Measurements from ENCODE around the gene MGAT4C. TPM values are rescaled to one million over a fixed set of nuclear protein-coding genes. Genes with fewer than 3 reads are reported as not detected.

Gene MGAT4C
- total and polyA plus RNA-seq, 2 experiments from 2014 or later, result 4.5 to 4.7 TPM

- TF ChIP-seq, protein P1, sequence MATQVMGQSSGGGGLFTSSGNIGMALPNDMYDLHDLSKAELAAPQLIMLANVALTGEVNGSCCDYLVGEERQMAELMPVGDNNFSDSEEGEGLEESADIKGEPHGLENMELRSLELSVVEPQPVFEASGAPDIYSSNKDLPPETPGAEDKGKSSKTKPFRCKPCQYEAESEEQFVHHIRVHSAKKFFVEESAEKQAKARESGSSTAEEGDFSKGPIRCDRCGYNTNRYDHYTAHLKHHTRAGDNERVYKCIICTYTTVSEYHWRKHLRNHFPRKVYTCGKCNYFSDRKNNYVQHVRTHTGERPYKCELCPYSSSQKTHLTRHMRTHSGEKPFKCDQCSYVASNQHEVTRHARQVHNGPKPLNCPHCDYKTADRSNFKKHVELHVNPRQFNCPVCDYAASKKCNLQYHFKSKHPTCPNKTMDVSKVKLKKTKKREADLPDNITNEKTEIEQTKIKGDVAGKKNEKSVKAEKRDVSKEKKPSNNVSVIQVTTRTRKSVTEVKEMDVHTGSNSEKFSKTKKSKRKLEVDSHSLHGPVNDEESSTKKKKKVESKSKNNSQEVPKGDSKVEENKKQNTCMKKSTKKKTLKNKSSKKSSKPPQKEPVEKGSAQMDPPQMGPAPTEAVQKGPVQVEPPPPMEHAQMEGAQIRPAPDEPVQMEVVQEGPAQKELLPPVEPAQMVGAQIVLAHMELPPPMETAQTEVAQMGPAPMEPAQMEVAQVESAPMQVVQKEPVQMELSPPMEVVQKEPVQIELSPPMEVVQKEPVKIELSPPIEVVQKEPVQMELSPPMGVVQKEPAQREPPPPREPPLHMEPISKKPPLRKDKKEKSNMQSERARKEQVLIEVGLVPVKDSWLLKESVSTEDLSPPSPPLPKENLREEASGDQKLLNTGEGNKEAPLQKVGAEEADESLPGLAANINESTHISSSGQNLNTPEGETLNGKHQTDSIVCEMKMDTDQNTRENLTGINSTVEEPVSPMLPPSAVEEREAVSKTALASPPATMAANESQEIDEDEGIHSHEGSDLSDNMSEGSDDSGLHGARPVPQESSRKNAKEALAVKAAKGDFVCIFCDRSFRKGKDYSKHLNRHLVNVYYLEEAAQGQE (IDR thresholded peaks at IDR 0.05; ENCODE audit: unreplicated experiment), result no peak
- TF ChIP-seq ZNF331 (CRISPR knock-in tag; IDR thresholded peaks at IDR 0.05; ENCODE audit: low read depth), result no peak
- TF ChIP-seq NANOG (IDR thresholded peaks at IDR 0.05; ENCODE audit: borderline replicate concordance), result no peak
- TF ChIP-seq STAT1 (IDR thresholded peaks at IDR 0.05; ENCODE audit: unreplicated experiment), result no peak
- no peak for TF ChIP-seq CREB1 (CRISPR knock-in tag; IDR thresholded peaks at IDR 0.05; ENCODE audit: low read depth)
Observed at GRCh38 chr12:86233126-86233525, 23.1 kb downstream of the MGAT4C start (continued).

GRCh38 chr12:86230516-86231146 is 25.6 kb downstream of the MGAT4C start:
- peak overlapping the region; percentile 90 for H3K27ac Mint-ChIP-seq
- H3K9me2 ChIP-seq (ENCODE audit: insufficient read depth), result no peaks in the 10 kb centered on the region
- H3K4me1 Mint-ChIP-seq, result peaks cover 23% of the 10 kb centered on the region
- H3K27ac ChIP-seq (ENCODE audit: low read depth), result no peak overlapping the region
- 0 out of 2 replicates have a peak, but pooled peaks cover 5% of the 10 kb centered on the region for H3K4me1 ChIP-seq (ENCODE audit: insufficient read depth)
- H3K4me3 Mint-ChIP-seq, result no peak overlapping the region
- H3K27me3 ChIP-seq (ENCODE audit: insufficient read depth), result no peaks in the 10 kb centered on the region
- H2AFZ ChIP-seq, result no peak overlapping the region
- ATAC-seq, result no peak
- no peaks in the 10 kb centered on the region for H3K36me3 ChIP-seq (ENCODE audit: insufficient read depth)
- no peaks in the 10 kb centered on the region for H3F3A ChIP-seq (replicated peaks; ENCODE audit: low read depth)
- H3K79me2 ChIP-seq (replicated peaks; ENCODE audit: insufficient read depth), result no peaks in the 10 kb centered on the region
- no peak overlapping the region for H3K4me3 ChIP-seq
- peaks cover 1% of the 10 kb centered on the region for H3K27me3 Mint-ChIP-seq (ENCODE audit: insufficient read depth, low read depth, poor library complexity)
- H3K4me2 ChIP-seq, result no peak overlapping the region
- H3K36me3 Mint-ChIP-seq (ENCODE audit: low read depth), result peaks cover 14% of the 10 kb centered on the region; the same call in 2 of the 3 replicates
- H4K20me1 ChIP-seq (replicated peaks; ENCODE audit: insufficient read depth), result no peaks in the 10 kb centered on the region
- DNase-seq (ENCODE audit: low spot score), result no peak
- H3K9me3 Mint-ChIP-seq, result peaks cover 3% of the 10 kb centered on the region; the same call in 2 of the 3 replicates
- TF ChIP-seq NANOG (IDR thresholded peaks at IDR 0.05; ENCODE audit: borderline replicate concordance) (no peak), JUNB (IDR thresholded peaks at IDR 0.05; ENCODE audit: unreplicated experiment) (no peak), ZNF114 (CRISPR knock-in tag; IDR thresholded peaks at IDR 0.05) (no peak), POLR2AphosphoS5 (IDR thresholded peaks at IDR 0.05; ENCODE audit: low read depth) (no peak), ZNF331 (CRISPR knock-in tag; IDR thresholded peaks at IDR 0.05; ENCODE audit: low read depth) (no peak), ZNF462 (CRISPR knock-in tag; IDR thresholded peaks at IDR 0.05) (no peak)
- TF ChIP-seq, protein P1 (IDR thresholded peaks at IDR 0.05; ENCODE audit: unreplicated experiment), result no peak

All from GM23338 (cell line).